Ovary (tissue), 3 donors: ENCODE data around the gene ABCC5.

Source experiments
- CTCF ChIP-seq, 3 donors: fragments of 450-650 bp in 2 of 3; fragments of 200-600 bp in 1 of 3; IDR thresholded peaks; one replicate each; pipeline versions ENCODE4 v1.5.1 to v1.8.0; 2016 to 2022; ENCODE audit warnings: antibody characterized with exemption in 3 of 3, mild to moderate bottlenecking in 1 of 3
- EP300 ChIP-seq: sonication (generic); formaldehyde crosslinking; IDR thresholded peaks from one replicate; pipeline ENCODE4 v1.6.1; 2017; ENCODE audit warnings: antibody characterized with exemption
- POLR2A ChIP-seq: fragments of 450-650 bp; IDR thresholded peaks from one replicate; pipeline ENCODE4 v1.6.1; 2017; ENCODE audit warnings: antibody characterized with exemption, mild to moderate bottlenecking, moderate library complexity
- donor health status: DM: no; HTN: no; CAD: no.

GRCh38 chr3:183951459-183951858 lies 66.2 kb downstream of the ABCC5 start:
- TF ChIP-seq CTCF (IDR thresholded peaks at IDR 0.05) (no peak), EP300 (no peak), POLR2A (no peak)
